ENCODE measurements around the gene GRIN3A.

GRCh38 chr9:101594796-101595195, 143.7 kb downstream of the GRIN3A start, which contains the start of gene PPP3R2:
- no peak for TF ChIP-seq POLR2A (IDR thresholded peaks at IDR 0.05)
- no peak for TF ChIP-seq CTCF (IDR thresholded peaks at IDR 0.05)

Data from Peyer's patch (tissue), 4 donors.